Stimulated activated CD4-positive, alpha-beta T cell treated with anti-CD3 and anti-CD28 coated beads, Interleukin-1b, Interleukin-23, amount 100 ng/mL, for 48 hours (primary cell): Measurements from ENCODE around the gene GBA3.

Experiments
- DNase-seq: peaks from one replicate; pipeline ENCODE4 v3.0.0-alpha.2; 2020

Gene GBA3

GRCh38 chr4:22695917-22696316 is 3.2 kb downstream of the GBA3 start:
- no peak for DNase-seq

- no peak for DNase-seq
Observed at GRCh38 chr4:22703912-22704311, 11.2 kb downstream of the GBA3 start.

GRCh38 chr4:22707390-22707789 is 14.7 kb downstream of the GBA3 start:
- no peak for DNase-seq

GRCh38 chr4:22708961-22709360 is 16.2 kb downstream of the GBA3 start:
- no peak for DNase-seq

- DNase-seq, result no peak
Observed at GRCh38 chr4:22712105-22712504, 19.4 kb downstream of the GBA3 start.

GRCh38 chr4:22712529-22712928 is 19.8 kb downstream of the GBA3 start:
- DNase-seq, result no peak

GRCh38 chr4:22713841-22714240 is 21.1 kb downstream of the GBA3 start:
- DNase-seq, result no peak

- no peak for DNase-seq
Observed at GRCh38 chr4:22719218-22719617, 26.5 kb downstream of the GBA3 start.

GRCh38 chr4:22720091-22720490 is 27.4 kb downstream of the GBA3 start:
- no peak for DNase-seq

GRCh38 chr4:22721204-22721603 is 28.5 kb downstream of the GBA3 start:
- no peak for DNase-seq

GRCh38 chr4:22730021-22730420 is 37.3 kb downstream of the GBA3 start:
- no peak for DNase-seq

- DNase-seq, result no peak
Observed at GRCh38 chr4:22733816-22734215, 41.1 kb downstream of the GBA3 start.

GRCh38 chr4:22736912-22737311 is 44.2 kb downstream of the GBA3 start:
- no peak for DNase-seq

GRCh38 chr4:22739968-22740367 is 47.2 kb downstream of the GBA3 start:
- DNase-seq, result no peak

GRCh38 chr4:22741744-22742143 is 49.0 kb downstream of the GBA3 start:
- DNase-seq, result no peak

GRCh38 chr4:22743290-22743689 is 50.6 kb downstream of the GBA3 start:
- DNase-seq, result no peak

- no peak for DNase-seq
Observed at GRCh38 chr4:22744478-22745062, 51.8 kb downstream of the GBA3 start.

GRCh38 chr4:22745234-22745633 is 52.5 kb downstream of the GBA3 start:
- no peak for DNase-seq

GRCh38 chr4:22754116-22754515 is 61.4 kb downstream of the GBA3 start:
- DNase-seq, result no peak

GRCh38 chr4:22762548-22762947 is 69.8 kb downstream of the GBA3 start:
- DNase-seq, result no peak

- no peak for DNase-seq
Observed at GRCh38 chr4:22764183-22764582, 71.4 kb downstream of the GBA3 start.

- no peak for DNase-seq
Observed at GRCh38 chr4:22766068-22766467, 73.3 kb downstream of the GBA3 start.

- DNase-seq, result no peak
Observed at GRCh38 chr4:22778547-22779163, 85.9 kb downstream of the GBA3 start.

GRCh38 chr4:22780317-22780716 is 87.6 kb downstream of the GBA3 start:
- no peak for DNase-seq

GRCh38 chr4:22780797-22781196 is 88.1 kb downstream of the GBA3 start:
- no peak for DNase-seq
